Embryonic facial prominence (tissue), 1 donor: ENCODE measurements around the gene NR1D2.
"Not testable (repeated sequence)": the region's sequence is repeated elsewhere in the genome, so short reads cannot be mapped to it uniquely, and the experiment has no call there.

Experiments used
- DNase-seq: peaks from one replicate; pipeline ENCODE4 v3.0.0-alpha.2; 2016; ENCODE audit errors: extremely low spot score

The NR1D2 gene

GRCh38 chr3:24004171-24004938, 59.3 kb downstream of the NR1D2 start:
- DNase-seq, result no peak

DNA sequence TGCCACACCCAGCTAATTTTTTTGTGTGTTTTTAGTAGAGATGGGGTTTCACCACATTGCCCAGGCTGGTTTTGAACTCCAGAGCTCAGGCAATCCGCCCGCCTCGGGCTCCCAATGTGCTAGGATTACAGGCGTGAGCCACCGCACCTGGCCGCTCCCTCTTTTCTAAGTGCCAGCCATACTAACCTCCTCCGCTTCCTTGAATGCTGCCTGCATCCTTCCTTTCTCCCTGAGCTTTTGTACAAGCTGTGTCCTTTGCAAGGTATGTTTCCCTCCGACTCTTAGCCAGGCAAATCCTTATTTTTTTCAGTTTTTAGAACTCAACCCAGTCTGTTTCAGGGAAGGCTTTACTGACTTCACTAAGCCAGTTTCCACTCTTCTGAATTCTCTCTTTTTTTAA, 60.6 kb downstream of the NR1D2 start:
- DNase-seq, result no peak

GRCh38 chr3:24010834-24011233, 65.7 kb downstream of the NR1D2 start:
- not testable (repeated sequence) for DNase-seq

- DNase-seq, result no peak
Observed at GRCh38 chr3:24012589-24013269, 67.6 kb downstream of the NR1D2 start.

GRCh38 chr3:24017305-24017704, 72.2 kb downstream of the NR1D2 start:
- DNase-seq, result no peak

GRCh38 chr3:24018784-24019570, 73.9 kb downstream of the NR1D2 start:
- no peak for DNase-seq

GRCh38 chr3:24019585-24019984, 74.5 kb downstream of the NR1D2 start:
- DNase-seq, result no peak

- no peak for DNase-seq
Observed at GRCh38 chr3:24020036-24020691, 75.1 kb downstream of the NR1D2 start.

GRCh38 chr3:24023197-24023596, 78.1 kb downstream of the NR1D2 start:
- DNase-seq, result no peak

- DNase-seq, result no peak
Observed at GRCh38 chr3:24025805-24026204, 80.7 kb downstream of the NR1D2 start.

DNA sequence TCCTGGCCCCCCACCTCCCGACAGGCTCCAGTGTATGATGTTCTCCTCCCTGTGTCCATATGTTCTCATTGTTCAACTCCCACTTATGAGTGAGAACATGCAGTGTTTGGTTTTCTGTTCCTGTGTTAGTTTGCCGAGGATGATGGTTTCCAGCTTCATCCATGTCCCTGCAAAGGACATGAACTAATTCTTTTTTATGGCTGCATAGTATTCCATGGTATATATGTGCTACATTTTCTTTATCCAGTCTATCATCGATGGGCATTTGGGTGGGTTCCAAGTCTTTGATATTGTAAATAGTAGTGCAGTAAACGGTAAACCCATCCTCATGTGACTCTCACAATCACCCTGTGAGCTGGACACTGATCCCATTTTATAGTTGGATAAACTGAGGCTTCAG, 81.6 kb downstream of the NR1D2 start:
- DNase-seq, result not testable (repeated sequence)

DNA sequence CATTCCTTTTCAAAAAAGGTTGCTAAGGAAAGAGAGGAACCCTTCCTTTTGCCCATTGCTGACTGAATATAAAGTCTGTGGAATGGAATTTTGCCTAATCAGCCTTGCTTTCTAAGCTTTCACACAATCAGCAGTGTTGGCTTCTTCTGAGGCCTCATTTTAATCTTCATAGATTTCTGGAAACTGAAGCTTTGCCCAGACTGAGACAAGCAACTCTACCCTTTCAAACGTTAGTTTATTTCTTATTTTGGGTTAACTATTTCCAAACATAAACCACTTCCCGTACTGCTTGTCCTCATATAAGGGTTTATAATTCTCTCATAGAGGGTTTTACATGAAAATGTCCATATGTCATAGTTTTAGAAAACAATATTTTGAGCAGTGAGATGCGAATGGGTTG, 82.9 kb downstream of the NR1D2 start:
- no peak for DNase-seq
